ENCODE data around the gene KCNMA1. TPM values are rescaled to one million over a fixed set of nuclear protein-coding genes. Genes with fewer than 3 reads are reported as not detected.

KCNMA1 gene
- total and polyA plus RNA-seq, 9 of the 15 experiments (the other 6 are each of a cell fraction or from before 2014, with no cell fraction given) = 0.01 to 0.95 (median 0.15) TPM; not detected in 4

DNA sequence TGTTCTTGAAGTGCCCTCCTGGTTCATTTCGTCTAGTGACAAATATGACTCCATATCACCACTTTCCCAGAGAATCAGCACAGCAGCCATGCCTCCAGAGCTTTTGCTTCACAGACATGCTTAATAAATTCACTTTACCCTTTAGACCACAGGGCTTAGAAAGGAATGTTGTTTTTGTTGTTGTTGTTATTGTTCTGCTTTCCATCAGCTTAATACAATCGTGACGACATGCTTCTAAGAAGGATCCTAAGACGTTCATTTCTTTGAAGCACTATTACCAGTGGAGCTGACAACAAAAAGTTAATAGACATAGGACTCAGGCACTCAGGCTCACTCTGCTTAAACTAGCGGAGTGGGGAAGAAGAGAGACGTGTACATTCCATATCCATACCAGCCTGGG lies 418.6 kb downstream of the KCNMA1 start:
- H3K4me2 ChIP-seq (ENCODE audit: insufficient read depth, low read length) = no peak overlapping the region
- CTCF ChIA-PET (ENCODE audit: low intra/inter-chr PET ratio) = no interaction called here
- intact Hi-C loops (cut with micrococcal nuclease) = no loop called here
- POLR2A ChIA-PET = no interaction called here
- FAIRE-seq (no peak), DNase-seq (ENCODE audit: extremely low read depth in 1 of 4, low spot score in 3 of 4) (no peak), ATAC-seq (no peak)
- no peak overlapping the region for H3K27ac ChIP-seq (ENCODE audit: extremely low read depth, low read depth, low read length)
- H3K36me3 ChIP-seq (ENCODE audit: control insufficient read depth, insufficient read depth, low read length) = no peaks in the 10 kb centered on the region
- no peak overlapping the region for H3K4me3 ChIP-seq
- in situ Hi-C loops (cut with MboI) = no loop called here
- H3K9me3 ChIP-seq (replicated peaks; ENCODE audit: control insufficient read depth, insufficient read depth, low read depth, low read length) = no peaks in the 10 kb centered on the region
- no peaks in the 10 kb centered on the region for H3K4me1 ChIP-seq (replicated peaks in 1 of 2; ENCODE audit: control insufficient read depth in 2 of 2, insufficient read depth in 2 of 2, low read length in 2 of 2)
- TF ChIP-seq ZNF518B (CRISPR knock-in tag; IDR thresholded peaks at IDR 0.05) (no peak), ZNF551 (CRISPR knock-in tag; IDR thresholded peaks at IDR 0.05) (no peak), SRSF3 (IDR thresholded peaks at IDR 0.05; ENCODE audit: insufficient read depth, low read length) (no peak), MTA3 (IDR thresholded peaks at IDR 0.05; ENCODE audit: borderline replicate concordance) (no peak), KLF10 (CRISPR knock-in tag; IDR thresholded peaks at IDR 0.05) (no peak), U2AF2 (optimal IDR thresholded peaks at IDR 0.05; ENCODE audit: low read depth, low read length) (no peak), NRF1 (conservative IDR thresholded peaks at IDR 0.05 in 1 of 2, IDR thresholded peaks at IDR 0.05 in 1 of 2) (no peak), ZNF24 (IDR thresholded peaks at IDR 0.05) (no peak), TBL1XR1 (IDR thresholded peaks at IDR 0.05; ENCODE audit: low read length in 2 of 2) (no peak), MECOM (CRISPR knock-in tag; IDR thresholded peaks at IDR 0.05) (no peak), NR3C1 (CRISPR knock-in tag; IDR thresholded peaks at IDR 0.05) (no peak), ZKSCAN8 (CRISPR knock-in tag; IDR thresholded peaks at IDR 0.05) (no peak), HLTF (IDR thresholded peaks at IDR 0.05) (no peak), ZNF583 (CRISPR knock-in tag; IDR thresholded peaks at IDR 0.05) (no peak)
- TF ChIP-seq, protein P1, sequence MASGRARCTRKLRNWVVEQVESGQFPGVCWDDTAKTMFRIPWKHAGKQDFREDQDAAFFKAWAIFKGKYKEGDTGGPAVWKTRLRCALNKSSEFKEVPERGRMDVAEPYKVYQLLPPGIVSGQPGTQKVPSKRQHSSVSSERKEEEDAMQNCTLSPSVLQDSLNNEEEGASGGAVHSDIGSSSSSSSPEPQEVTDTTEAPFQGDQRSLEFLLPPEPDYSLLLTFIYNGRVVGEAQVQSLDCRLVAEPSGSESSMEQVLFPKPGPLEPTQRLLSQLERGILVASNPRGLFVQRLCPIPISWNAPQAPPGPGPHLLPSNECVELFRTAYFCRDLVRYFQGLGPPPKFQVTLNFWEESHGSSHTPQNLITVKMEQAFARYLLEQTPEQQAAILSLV (tag; IDR thresholded peaks at IDR 0.05) = no peak
- TF ChIP-seq, protein P2, sequence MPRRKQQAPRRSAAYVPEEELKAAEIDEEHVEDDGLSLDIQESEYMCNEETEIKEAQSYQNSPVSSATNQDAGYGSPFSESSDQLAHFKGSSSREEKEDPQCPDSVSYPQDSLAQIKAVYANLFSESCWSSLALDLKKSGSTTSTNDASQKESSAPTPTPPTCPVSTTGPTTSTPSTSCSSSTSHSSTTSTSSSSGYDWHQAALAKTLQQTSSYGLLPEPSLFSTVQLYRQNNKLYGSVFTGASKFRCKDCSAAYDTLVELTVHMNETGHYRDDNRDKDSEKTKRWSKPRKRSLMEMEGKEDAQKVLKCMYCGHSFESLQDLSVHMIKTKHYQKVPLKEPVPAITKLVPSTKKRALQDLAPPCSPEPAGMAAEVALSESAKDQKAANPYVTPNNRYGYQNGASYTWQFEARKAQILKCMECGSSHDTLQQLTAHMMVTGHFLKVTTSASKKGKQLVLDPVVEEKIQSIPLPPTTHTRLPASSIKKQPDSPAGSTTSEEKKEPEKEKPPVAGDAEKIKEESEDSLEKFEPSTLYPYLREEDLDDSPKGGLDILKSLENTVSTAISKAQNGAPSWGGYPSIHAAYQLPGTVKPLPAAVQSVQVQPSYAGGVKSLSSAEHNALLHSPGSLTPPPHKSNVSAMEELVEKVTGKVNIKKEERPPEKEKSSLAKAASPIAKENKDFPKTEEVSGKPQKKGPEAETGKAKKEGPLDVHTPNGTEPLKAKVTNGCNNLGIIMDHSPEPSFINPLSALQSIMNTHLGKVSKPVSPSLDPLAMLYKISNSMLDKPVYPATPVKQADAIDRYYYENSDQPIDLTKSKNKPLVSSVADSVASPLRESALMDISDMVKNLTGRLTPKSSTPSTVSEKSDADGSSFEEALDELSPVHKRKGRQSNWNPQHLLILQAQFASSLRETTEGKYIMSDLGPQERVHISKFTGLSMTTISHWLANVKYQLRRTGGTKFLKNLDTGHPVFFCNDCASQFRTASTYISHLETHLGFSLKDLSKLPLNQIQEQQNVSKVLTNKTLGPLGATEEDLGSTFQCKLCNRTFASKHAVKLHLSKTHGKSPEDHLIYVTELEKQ (CRISPR knock-in tag; IDR thresholded peaks at IDR 0.05) = no peak
- no peaks in the 10 kb centered on the region; a peak in 2 of 5 replicates for H3K27me3 ChIP-seq (ENCODE audit: control insufficient read depth in 2 of 2, insufficient read depth in 2 of 2, low read length in 2 of 2)
- H3K79me2 ChIP-seq (ENCODE audit: control insufficient read depth, insufficient read depth, low read length) = no peaks in the 10 kb centered on the region
- H3K9ac ChIP-seq (ENCODE audit: insufficient read depth in 1 of 2, low read depth in 2 of 2, low read length in 2 of 2) = no peak overlapping the region
- 1% methylated on average over 6 of the region's 6 CpGs for WGBS (ENCODE audit: insufficient coverage, low coverage, missing lambda C conversion rate)
- no TSS peak for BruUV-seq (replicated peaks)
- H3K9me1 ChIP-seq (ENCODE audit: control insufficient read depth, insufficient read depth, low read length) = no peaks in the 10 kb centered on the region
- H2AFZ ChIP-seq (ENCODE audit: low read depth, low read length) = no peak overlapping the region
- 0 out of 2 replicates have a peak, but pooled peaks cover 3% of the 10 kb centered on the region for H4K20me1 ChIP-seq (replicated peaks; ENCODE audit: control insufficient read depth, insufficient read depth, low read length)
